Smooth muscle cell (in vitro differentiated cells): ENCODE measurements around the gene PTPN1. TPM values are rescaled to one million over a fixed set of nuclear protein-coding genes. Genes with fewer than 3 reads are reported as not detected.

Source experiments
- DNase-seq: peaks from one replicate; lab custom pipeline; 2025; ENCODE audit not compliant: unreplicated experiment; lab: John Stamatoyannopoulos, UW
- H2AFZ ChIP-seq: fragments of 200-600 bp; sonication (generic); 2 replicates; pipeline ENCODE4 v1.6.0; 2016; ENCODE audit warnings: antibody characterized with exemption, low read depth, mild to moderate bottlenecking
- H3F3A ChIP-seq: fragments of 200-600 bp; sonication (generic); 2 replicates; pipeline ENCODE4 v1.6.0; 2017; ENCODE audit warnings: antibody characterized with exemption, low read depth
- H3K27ac ChIP-seq: fragments of 200-600 bp; sonication (generic); 2 replicates; pipeline ENCODE4 v1.5.1; 2016; ENCODE audit warnings: low read depth, mild to moderate bottlenecking
- H3K27me3 ChIP-seq: fragments of 200-600 bp; sonication (generic); 2 replicates; pipeline ENCODE4 v1.6.1; 2016; ENCODE audit warnings: low read depth, mild to moderate bottlenecking
- H3K36me3 ChIP-seq: fragments of 200-600 bp; sonication (generic); 2 replicates; pipeline ENCODE4 v1.5.1; 2016; ENCODE audit warnings: low read depth
- H3K4me1 ChIP-seq: fragments of 200-600 bp; sonication (generic); 2 replicates; pipeline ENCODE4 v1.5.1; 2016; ENCODE audit warnings: low read depth
- H3K4me2 ChIP-seq: fragments of 200-600 bp; sonication (generic); 2 replicates; pipeline ENCODE4 v1.6.0; 2016; ENCODE audit warnings: mild to moderate bottlenecking
- H3K4me3 ChIP-seq: fragments of 200-600 bp; sonication (generic); 2 replicates; pipeline ENCODE4 v1.5.1; 2016; ENCODE audit warnings: mild to moderate bottlenecking
- H3K79me2 ChIP-seq: fragments of 200-600 bp; sonication (generic); 2 replicates; pipeline ENCODE4 v1.6.0; 2016; ENCODE audit warnings: low read depth, mild to moderate bottlenecking
- H3K9ac ChIP-seq: fragments of 200-600 bp; sonication (generic); 2 replicates; pipeline ENCODE4 v1.6.0; 2016; ENCODE audit warnings: low read depth
- H3K9me3 ChIP-seq: fragments of 200-600 bp; sonication (generic); replicated peaks from 2 replicates; pipeline ENCODE4 v1.5.1; 2016; ENCODE audit warnings: low read depth
- H4K20me1 ChIP-seq: fragments of 200-600 bp; sonication (generic); 2 replicates; pipeline ENCODE4 v1.6.0; 2016; ENCODE audit warnings: low read depth
- WGBS: methylation state at CpG from one replicate; pipeline ENCODE4 v1.1.7; 2016; ENCODE audit warnings: low lambda C conversion rate; 5-methylcytosine and 5-hydroxymethylcytosine counted together
- polyA plus RNA-seq: library from polyadenylated mRNA; unstranded; fragments of >200 nt; fragmentation: Nextera tagmentation; extraction: Ambion mirVana; gene quantifications from 2 replicates; pipeline ENCODE4 v1.2.1, GENCODE V29; 2016
- total RNA-seq: library from RNA; depleted of rRNA; stranded (reverse); fragments of >200 nt; gene quantifications from 2 replicates; pipeline ENCODE4 v1.2.3, GENCODE V29; 2014
- TF ChIP-seq, protein P1 (sequence below): fragments of 200-600 bp; sonication (generic); IDR thresholded peaks from 2 replicates; pipeline ENCODE4 v1.5.1; 2017; ENCODE audit warnings: borderline replicate concordance, mild to moderate bottlenecking, antibody characterized with exemption; ENCODE audit not compliant: insufficient read depth, poor library complexity, severe bottlenecking

Gene PTPN1
- total and polyA plus RNA-seq, 2 experiments from 2014 or later = 16.1 to 28.9 TPM

DNA sequence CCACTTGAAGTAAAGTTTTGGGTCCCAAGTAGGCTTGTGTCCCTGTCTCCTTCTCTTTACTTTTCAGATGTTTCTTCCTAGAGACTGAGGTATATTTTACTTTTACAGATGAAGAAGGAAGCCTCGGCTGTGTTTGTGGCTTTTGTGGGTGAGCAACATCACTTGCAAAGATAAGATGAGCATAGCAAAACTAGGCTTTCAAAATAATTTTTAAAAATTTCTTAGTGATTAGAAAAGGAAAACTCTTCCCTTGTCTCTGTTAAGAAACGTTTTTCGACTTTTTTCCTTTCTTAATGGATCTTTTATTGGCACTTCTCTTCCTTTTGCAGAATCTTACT, 7.6 kb downstream of the PTPN1 start:
- peaks cover 86% of the 10 kb centered on the region for H3K79me2 ChIP-seq
- peaks cover 99% of the 10 kb centered on the region for H4K20me1 ChIP-seq
- H3K36me3 ChIP-seq = no peaks in the 10 kb centered on the region
- peak overlapping the region; percentile 25 for H3K4me3 ChIP-seq
- no peak overlapping the region for H2AFZ ChIP-seq
- H3K4me1 ChIP-seq = peaks cover 25% of the 10 kb centered on the region
- TF ChIP-seq, protein P1, sequence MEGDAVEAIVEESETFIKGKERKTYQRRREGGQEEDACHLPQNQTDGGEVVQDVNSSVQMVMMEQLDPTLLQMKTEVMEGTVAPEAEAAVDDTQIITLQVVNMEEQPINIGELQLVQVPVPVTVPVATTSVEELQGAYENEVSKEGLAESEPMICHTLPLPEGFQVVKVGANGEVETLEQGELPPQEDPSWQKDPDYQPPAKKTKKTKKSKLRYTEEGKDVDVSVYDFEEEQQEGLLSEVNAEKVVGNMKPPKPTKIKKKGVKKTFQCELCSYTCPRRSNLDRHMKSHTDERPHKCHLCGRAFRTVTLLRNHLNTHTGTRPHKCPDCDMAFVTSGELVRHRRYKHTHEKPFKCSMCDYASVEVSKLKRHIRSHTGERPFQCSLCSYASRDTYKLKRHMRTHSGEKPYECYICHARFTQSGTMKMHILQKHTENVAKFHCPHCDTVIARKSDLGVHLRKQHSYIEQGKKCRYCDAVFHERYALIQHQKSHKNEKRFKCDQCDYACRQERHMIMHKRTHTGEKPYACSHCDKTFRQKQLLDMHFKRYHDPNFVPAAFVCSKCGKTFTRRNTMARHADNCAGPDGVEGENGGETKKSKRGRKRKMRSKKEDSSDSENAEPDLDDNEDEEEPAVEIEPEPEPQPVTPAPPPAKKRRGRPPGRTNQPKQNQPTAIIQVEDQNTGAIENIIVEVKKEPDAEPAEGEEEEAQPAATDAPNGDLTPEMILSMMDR = no peak
- WGBS = 43% methylated on average over 3 of the region's 3 CpGs
- peak overlapping the region; percentile 80 for H3K4me2 ChIP-seq
- no peaks in the 10 kb centered on the region for H3K9me3 ChIP-seq
- H3K9ac ChIP-seq = peak overlapping the region; percentile 56
- H3K27me3 ChIP-seq = no peaks in the 10 kb centered on the region
- DNase-seq = no peak
- H3K27ac ChIP-seq = peak overlapping the region; percentile 91
- H3F3A ChIP-seq = peaks cover 23% of the 10 kb centered on the region

DNA sequence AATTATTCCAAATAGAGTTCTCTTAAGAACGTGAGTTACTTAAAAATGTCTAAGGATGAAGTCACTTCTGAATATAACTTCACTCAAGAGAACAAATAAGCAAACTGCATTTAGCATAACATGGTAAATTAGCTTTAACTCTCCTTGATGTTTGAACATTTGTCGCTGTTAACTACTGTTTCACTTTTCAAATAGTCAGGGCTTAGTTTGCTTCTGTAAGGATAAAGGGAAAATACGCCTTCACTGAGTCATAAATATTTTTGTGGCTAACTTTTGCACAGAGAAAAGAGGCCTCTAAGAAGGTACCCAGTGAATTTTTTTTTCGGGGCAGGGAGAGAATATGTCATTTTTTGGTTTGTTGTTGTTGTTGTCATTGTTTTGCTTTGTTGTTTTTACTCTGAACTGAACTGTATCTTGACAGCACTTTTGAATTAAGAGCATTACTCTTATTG, 8.1 kb downstream of the PTPN1 start:
- H3K79me2 ChIP-seq = peaks cover 86% of the 10 kb centered on the region
- H3K9me3 ChIP-seq = no peaks in the 10 kb centered on the region
- H4K20me1 ChIP-seq = peaks cover 99% of the 10 kb centered on the region
- no peak for DNase-seq
- H3K9ac ChIP-seq = peak overlapping the region; percentile 56
- H3K27me3 ChIP-seq = no peaks in the 10 kb centered on the region
- H2AFZ ChIP-seq = no peak overlapping the region
- no peaks in the 10 kb centered on the region for H3K36me3 ChIP-seq
- H3K27ac ChIP-seq = peak overlapping the region; percentile 91
- peak overlapping the region; percentile 80 for H3K4me2 ChIP-seq
- H3K4me1 ChIP-seq = peaks cover 25% of the 10 kb centered on the region
- peaks cover 23% of the 10 kb centered on the region for H3F3A ChIP-seq
- H3K4me3 ChIP-seq = peak overlapping the region; percentile 25
- WGBS = 8% methylated on average over 4 of the region's 4 CpGs
- TF ChIP-seq, protein P1 = no peak

DNA sequence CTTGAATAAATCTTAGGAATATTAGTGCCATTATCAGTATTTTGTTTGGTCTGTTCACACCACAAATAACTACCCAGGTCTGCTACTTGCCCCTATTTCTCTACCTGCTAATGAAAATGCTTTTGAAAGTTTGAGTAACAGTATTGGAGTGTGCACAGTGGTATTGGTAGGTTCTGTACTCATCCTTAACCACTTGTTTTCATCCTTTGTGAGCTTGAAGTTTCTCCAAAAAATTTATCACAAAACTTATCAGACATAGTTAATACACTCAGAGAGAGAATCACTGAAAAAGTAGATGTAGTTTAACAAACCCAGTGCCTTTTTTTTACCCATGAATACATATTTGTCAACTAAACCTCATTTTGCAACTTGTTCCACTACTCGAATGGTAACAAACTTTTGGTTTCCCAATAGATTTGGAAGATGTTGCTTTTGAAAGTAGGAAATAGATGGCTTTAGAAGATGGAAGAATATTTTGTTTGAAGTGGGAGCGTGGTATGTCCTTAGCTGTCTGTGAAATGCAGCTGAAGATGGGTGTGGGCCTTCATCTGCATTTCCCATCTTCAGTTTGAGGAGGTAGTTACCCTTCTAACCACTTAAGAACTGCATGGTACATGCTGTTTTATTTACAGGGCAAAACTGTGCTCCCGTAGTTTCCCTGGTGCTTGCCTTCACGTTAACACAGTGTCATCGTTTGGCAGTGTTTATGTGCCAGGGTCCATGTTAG, 9.0 kb downstream of the PTPN1 start:
- peaks cover 100% of the 10 kb centered on the region for H4K20me1 ChIP-seq
- WGBS = 69% methylated on average over 5 of the region's 5 CpGs
- H3K27ac ChIP-seq = peak overlapping the region; percentile 91

More for the DNA sequence above, 9.0 kb downstream of the PTPN1 start:
- Histone ChIP-seq H3K36me3 (no peaks in the 10 kb centered on the region), H3K4me2 (peak overlapping the region; percentile 80), H3K79me2 (peaks cover 86% of the 10 kb centered on the region), H3K9ac (no peak overlapping the region), H3K27me3 (no peaks in the 10 kb centered on the region), H3F3A (peaks cover 23% of the 10 kb centered on the region), H2AFZ (no peak overlapping the region), H3K9me3 (no peaks in the 10 kb centered on the region), H3K4me3 (no peak overlapping the region), H3K4me1 (peaks cover 25% of the 10 kb centered on the region)
- no peak for DNase-seq
- TF ChIP-seq, protein P1 = no peak
